ENCODE data around the gene ZPBP.

DNA sequence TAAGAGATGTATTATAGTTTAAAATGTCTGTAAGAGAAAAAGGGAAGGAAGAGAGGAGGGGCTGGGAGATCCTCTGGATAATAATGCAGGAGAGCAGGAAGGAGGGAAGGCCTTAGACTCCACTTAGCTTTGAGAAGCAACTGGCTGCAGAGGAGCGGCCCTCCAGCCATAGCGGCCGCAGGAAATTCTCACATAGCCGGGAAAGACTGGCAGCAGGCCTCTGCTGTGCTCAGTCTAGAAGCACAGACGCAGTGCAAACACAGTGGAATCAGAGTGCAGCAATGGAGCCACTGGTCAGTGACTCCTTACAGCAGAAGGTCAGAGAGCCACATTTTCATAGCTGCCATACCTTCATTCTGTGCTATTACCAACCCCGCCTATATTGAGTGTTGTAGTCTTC, 166.3 kb downstream of the ZPBP start:
- TF ChIP-seq, protein P1, sequence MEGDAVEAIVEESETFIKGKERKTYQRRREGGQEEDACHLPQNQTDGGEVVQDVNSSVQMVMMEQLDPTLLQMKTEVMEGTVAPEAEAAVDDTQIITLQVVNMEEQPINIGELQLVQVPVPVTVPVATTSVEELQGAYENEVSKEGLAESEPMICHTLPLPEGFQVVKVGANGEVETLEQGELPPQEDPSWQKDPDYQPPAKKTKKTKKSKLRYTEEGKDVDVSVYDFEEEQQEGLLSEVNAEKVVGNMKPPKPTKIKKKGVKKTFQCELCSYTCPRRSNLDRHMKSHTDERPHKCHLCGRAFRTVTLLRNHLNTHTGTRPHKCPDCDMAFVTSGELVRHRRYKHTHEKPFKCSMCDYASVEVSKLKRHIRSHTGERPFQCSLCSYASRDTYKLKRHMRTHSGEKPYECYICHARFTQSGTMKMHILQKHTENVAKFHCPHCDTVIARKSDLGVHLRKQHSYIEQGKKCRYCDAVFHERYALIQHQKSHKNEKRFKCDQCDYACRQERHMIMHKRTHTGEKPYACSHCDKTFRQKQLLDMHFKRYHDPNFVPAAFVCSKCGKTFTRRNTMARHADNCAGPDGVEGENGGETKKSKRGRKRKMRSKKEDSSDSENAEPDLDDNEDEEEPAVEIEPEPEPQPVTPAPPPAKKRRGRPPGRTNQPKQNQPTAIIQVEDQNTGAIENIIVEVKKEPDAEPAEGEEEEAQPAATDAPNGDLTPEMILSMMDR (IDR thresholded peaks at IDR 0.05; ENCODE audit: low read length) = no peak
- no peak for TF ChIP-seq EZH2 (IDR thresholded peaks at IDR 0.05; ENCODE audit: borderline replicate concordance, low read length)
